Smooth muscle cell (in vitro differentiated cells): ENCODE measurements around the gene TEX9. TPM values are rescaled to one million over a fixed set of nuclear protein-coding genes. Genes with fewer than 3 reads are reported as not detected.

Experiments
- DNase-seq: peaks from one replicate; lab custom pipeline; 2025; ENCODE audit not compliant: unreplicated experiment; lab: John Stamatoyannopoulos, UW
- H2AFZ ChIP-seq: fragments of 200-600 bp; sonication (generic); 2 replicates; pipeline ENCODE4 v1.6.0; 2016; ENCODE audit warnings: antibody characterized with exemption, low read depth, mild to moderate bottlenecking
- H3F3A ChIP-seq: fragments of 200-600 bp; sonication (generic); 2 replicates; pipeline ENCODE4 v1.6.0; 2017; ENCODE audit warnings: antibody characterized with exemption, low read depth
- H3K27ac ChIP-seq: fragments of 200-600 bp; sonication (generic); 2 replicates; pipeline ENCODE4 v1.5.1; 2016; ENCODE audit warnings: low read depth, mild to moderate bottlenecking
- H3K27me3 ChIP-seq: fragments of 200-600 bp; sonication (generic); 2 replicates; pipeline ENCODE4 v1.6.1; 2016; ENCODE audit warnings: low read depth, mild to moderate bottlenecking
- H3K36me3 ChIP-seq: fragments of 200-600 bp; sonication (generic); 2 replicates; pipeline ENCODE4 v1.5.1; 2016; ENCODE audit warnings: low read depth
- H3K4me1 ChIP-seq: fragments of 200-600 bp; sonication (generic); 2 replicates; pipeline ENCODE4 v1.5.1; 2016; ENCODE audit warnings: low read depth
- H3K4me2 ChIP-seq: fragments of 200-600 bp; sonication (generic); 2 replicates; pipeline ENCODE4 v1.6.0; 2016; ENCODE audit warnings: mild to moderate bottlenecking
- H3K4me3 ChIP-seq: fragments of 200-600 bp; sonication (generic); 2 replicates; pipeline ENCODE4 v1.5.1; 2016; ENCODE audit warnings: mild to moderate bottlenecking
- H3K79me2 ChIP-seq: fragments of 200-600 bp; sonication (generic); 2 replicates; pipeline ENCODE4 v1.6.0; 2016; ENCODE audit warnings: low read depth, mild to moderate bottlenecking
- H3K9ac ChIP-seq: fragments of 200-600 bp; sonication (generic); 2 replicates; pipeline ENCODE4 v1.6.0; 2016; ENCODE audit warnings: low read depth
- H3K9me3 ChIP-seq: fragments of 200-600 bp; sonication (generic); replicated peaks from 2 replicates; pipeline ENCODE4 v1.5.1; 2016; ENCODE audit warnings: low read depth
- H4K20me1 ChIP-seq: fragments of 200-600 bp; sonication (generic); 2 replicates; pipeline ENCODE4 v1.6.0; 2016; ENCODE audit warnings: low read depth
- CTCF ChIP-seq: fragments of 200-600 bp; sonication (generic); IDR thresholded peaks from 2 replicates; pipeline ENCODE4 v1.5.1; 2017; ENCODE audit warnings: borderline replicate concordance, mild to moderate bottlenecking, antibody characterized with exemption; ENCODE audit not compliant: insufficient read depth, poor library complexity, severe bottlenecking
- WGBS: methylation state at CpG from one replicate; pipeline ENCODE4 v1.1.7; 2016; ENCODE audit warnings: low lambda C conversion rate; 5-methylcytosine and 5-hydroxymethylcytosine counted together
- polyA plus RNA-seq: library from polyadenylated mRNA; unstranded; fragments of >200 nt; fragmentation: Nextera tagmentation; extraction: Ambion mirVana; gene quantifications from 2 replicates; pipeline ENCODE4 v1.2.1, GENCODE V29; 2016
- total RNA-seq: library from RNA; depleted of rRNA; stranded (reverse); fragments of >200 nt; gene quantifications from 2 replicates; pipeline ENCODE4 v1.2.3, GENCODE V29; 2014

TEX9 gene
- total and polyA plus RNA-seq, 2 experiments from 2014 or later: 4.0 to 5.3 TPM

GRCh38 chr15:56464893-56465520 lies 99.8 kb downstream of the TEX9 start, which contains the start of gene MNS1:
MNS1 (minus strand) TSS chr15:56465137; CDS start chr15:56464972, 165 bp downstream.
- peak within 1 kb of the TSS; percentile 99 for H3K4me2 ChIP-seq
- H4K20me1 ChIP-seq: no peaks in the 10 kb centered on the region
- WGBS: 7% methylated on average over 38 of the region's 38 CpGs
- peak within 1 kb of the TSS; percentile 94 for H3K4me3 ChIP-seq
- H2AFZ ChIP-seq: peak within 1 kb of the TSS; percentile 98
- no peaks in the 10 kb centered on the region for H3F3A ChIP-seq
- H3K9ac ChIP-seq: peak within 1 kb of the TSS; percentile 92
- no peaks in the 10 kb centered on the region for H3K9me3 ChIP-seq
- no peak within 1 kb of the TSS for H3K27ac ChIP-seq
- no peaks in the 10 kb centered on the region for H3K36me3 ChIP-seq
- peaks cover 14% of the 10 kb centered on the region for H3K27me3 ChIP-seq
- H3K4me1 ChIP-seq: peaks cover 5% of the 10 kb centered on the region
- no peak for DNase-seq
- no peaks in the 10 kb centered on the region for H3K79me2 ChIP-seq
- TF ChIP-seq CTCF: no peak

- H3K4me1 ChIP-seq: peaks cover 5% of the 10 kb centered on the region
- H2AFZ ChIP-seq: no peak overlapping the region
- H3K9me3 ChIP-seq: no peaks in the 10 kb centered on the region
- TF ChIP-seq CTCF: no peak
- H3K79me2 ChIP-seq: no peaks in the 10 kb centered on the region
- H3K4me2 ChIP-seq: no peak overlapping the region
- no peaks in the 10 kb centered on the region for H3K36me3 ChIP-seq
- H3F3A ChIP-seq: no peaks in the 10 kb centered on the region
- H3K9ac ChIP-seq: no peak overlapping the region
- DNase-seq: no peak
- no peak overlapping the region for H3K27ac ChIP-seq
- no peaks in the 10 kb centered on the region for H4K20me1 ChIP-seq
- 71% methylated on average over 3 of the region's 3 CpGs for WGBS
- peaks cover 28% of the 10 kb centered on the region for H3K27me3 ChIP-seq
- no peak overlapping the region for H3K4me3 ChIP-seq
These were observed 102.4 kb downstream of the TEX9 start for GRCh38 chr15:56467616-56468015.

- no peak overlapping the region for H3K9ac ChIP-seq
- no peak for DNase-seq
- H3K27ac ChIP-seq: no peak overlapping the region
- WGBS: 95% methylated on average over 2 of the region's 2 CpGs
- no peaks in the 10 kb centered on the region for H3K36me3 ChIP-seq
- no peak overlapping the region for H3K4me2 ChIP-seq
- no peaks in the 10 kb centered on the region for H3K9me3 ChIP-seq
- H3F3A ChIP-seq: no peaks in the 10 kb centered on the region
- H2AFZ ChIP-seq: no peak overlapping the region
- no peak for TF ChIP-seq CTCF
- peaks cover 5% of the 10 kb centered on the region for H3K4me1 ChIP-seq
- peaks cover 29% of the 10 kb centered on the region for H3K27me3 ChIP-seq
- H4K20me1 ChIP-seq: no peaks in the 10 kb centered on the region
- no peak overlapping the region for H3K4me3 ChIP-seq
- no peaks in the 10 kb centered on the region for H3K79me2 ChIP-seq
These were observed 103.2 kb downstream of the TEX9 start for GRCh38 chr15:56468401-56468800.

- no peaks in the 10 kb centered on the region for H3K36me3 ChIP-seq
- no peak overlapping the region for H3K27ac ChIP-seq
- H3K9me3 ChIP-seq: no peaks in the 10 kb centered on the region
- H3F3A ChIP-seq: no peaks in the 10 kb centered on the region
- TF ChIP-seq CTCF: no peak
- peaks cover 32% of the 10 kb centered on the region for H3K27me3 ChIP-seq
- H3K4me2 ChIP-seq: no peak overlapping the region
- no peaks in the 10 kb centered on the region for H3K79me2 ChIP-seq
- no peak for DNase-seq
- H3K9ac ChIP-seq: no peak overlapping the region
- H3K4me3 ChIP-seq: no peak overlapping the region
- H3K4me1 ChIP-seq: peaks cover 2% of the 10 kb centered on the region
- H2AFZ ChIP-seq: no peak overlapping the region
- H4K20me1 ChIP-seq: no peaks in the 10 kb centered on the region
These were observed 104.3 kb downstream of the TEX9 start for GRCh38 chr15:56469483-56469882.
